PC-9 (cell line): ENCODE measurements around the gene RGR.

ENCODE experiments used
- CTCF ChIP-seq: fragments of 200-600 bp; sonication (generic); conservative IDR thresholded peaks from 2 replicates; pipeline ENCODE4 v1.6.1; 2017; ENCODE audit warnings: mixed run types, antibody characterized with exemption, mild to moderate bottlenecking, moderate library complexity
- EZH2 ChIP-seq: fragments of 200-600 bp; sonication (generic); IDR thresholded peaks from 2 replicates; pipeline ENCODE4 v1.8.0; 2017; ENCODE audit warnings: antibody characterized with exemption, low read depth

GRCh38 chr10:84308481-84309304, 63.8 kb downstream of the RGR start:
- TF ChIP-seq CTCF (no peak), EZH2 (no peak)
